ENCODE measurements around the gene HILPDA.

The HILPDA gene

DNA sequence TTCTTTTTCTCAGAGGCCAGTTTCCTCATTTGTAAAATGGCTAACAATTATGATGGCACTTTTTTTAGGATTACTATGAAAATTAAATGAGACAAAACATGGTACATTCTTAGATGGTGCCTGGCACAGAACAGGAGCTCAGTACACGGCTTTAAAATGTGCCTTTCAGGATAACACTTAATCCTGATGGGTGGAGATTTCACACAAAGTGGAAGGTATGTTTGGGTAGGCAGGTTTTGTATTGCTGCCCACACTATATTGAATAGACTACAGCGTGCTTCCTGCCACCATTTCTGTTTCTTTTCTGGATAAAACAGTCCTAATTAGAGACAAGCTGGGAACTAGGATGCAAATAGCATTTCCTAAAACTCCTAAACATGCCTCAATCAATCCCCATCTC lies 23.9 kb upstream of the HILPDA start:
- DNase-seq (ENCODE audit: low read depth, low spot score): no peak
- Histone ChIP-seq H3K4me1 (ENCODE audit: control insufficient read depth, insufficient read depth, low read length) (0 out of 2 replicates have a peak, but pooled peaks cover 1% of the 10 kb centered on the region), H3K27me3 (ENCODE audit: control insufficient read depth, insufficient read depth, low read length) (no peaks in the 10 kb centered on the region), H3K9me3 (ENCODE audit: control insufficient read depth, insufficient read depth, low read length) (no peaks in the 10 kb centered on the region), H3K27ac (ENCODE audit: low read length) (no peak overlapping the region), H3K36me3 (ENCODE audit: control insufficient read depth, insufficient read depth, low read length) (no peaks in the 10 kb centered on the region), H3K4me3 (ENCODE audit: low read length) (no peak overlapping the region)
- no CpG with 5 or more reads among the region's 2 CpGs for WGBS (ENCODE audit: insufficient coverage, insufficient read length)

DNA sequence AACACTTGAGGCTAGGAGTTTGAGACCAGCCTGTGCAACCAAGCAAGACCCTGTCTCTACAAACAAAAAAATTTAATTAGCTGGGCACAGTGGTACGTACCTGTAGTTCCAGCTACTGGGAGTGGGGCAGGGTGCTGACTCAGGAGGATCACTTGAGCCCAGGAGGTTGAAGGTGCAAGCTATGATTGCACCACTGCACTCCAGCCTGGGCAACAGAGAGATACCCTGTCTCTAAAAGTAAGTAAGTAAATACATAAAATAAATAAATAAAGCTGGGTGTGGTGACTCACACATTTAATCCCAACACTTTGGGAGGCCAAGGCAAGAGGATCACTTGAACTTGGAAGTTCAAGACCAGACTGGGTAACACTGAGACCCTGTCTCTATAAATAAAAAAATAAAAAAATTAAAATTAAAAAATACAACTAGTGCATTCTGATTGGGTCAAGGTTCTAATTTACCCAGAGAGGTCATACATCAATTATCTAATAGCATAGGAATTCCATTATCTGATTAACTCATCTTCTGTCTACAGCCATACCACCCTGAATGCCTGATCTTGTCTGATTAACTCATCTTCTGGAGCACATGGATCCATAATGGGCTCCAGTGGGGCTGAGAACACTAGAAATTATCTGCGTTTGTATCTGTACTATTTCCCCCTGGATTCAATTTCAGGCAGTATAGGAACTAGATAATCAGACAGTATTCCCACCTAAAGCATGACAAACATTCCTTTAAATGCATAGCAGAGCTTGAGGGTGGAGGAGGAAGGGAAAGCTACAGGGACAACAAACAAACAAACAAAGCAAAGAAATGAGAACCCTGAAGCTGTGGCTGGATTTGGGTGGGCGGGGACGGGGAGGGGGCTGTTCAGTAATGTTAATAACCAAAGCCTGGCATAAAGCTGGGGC lies 21.0 kb upstream of the HILPDA start:
- no peak overlapping the region for H3K27ac ChIP-seq (ENCODE audit: low read length)
- no CpG with 5 or more reads among the region's 4 CpGs for whole genome bisulfite sequencing (ENCODE audit: insufficient coverage, insufficient read length)

DNA sequence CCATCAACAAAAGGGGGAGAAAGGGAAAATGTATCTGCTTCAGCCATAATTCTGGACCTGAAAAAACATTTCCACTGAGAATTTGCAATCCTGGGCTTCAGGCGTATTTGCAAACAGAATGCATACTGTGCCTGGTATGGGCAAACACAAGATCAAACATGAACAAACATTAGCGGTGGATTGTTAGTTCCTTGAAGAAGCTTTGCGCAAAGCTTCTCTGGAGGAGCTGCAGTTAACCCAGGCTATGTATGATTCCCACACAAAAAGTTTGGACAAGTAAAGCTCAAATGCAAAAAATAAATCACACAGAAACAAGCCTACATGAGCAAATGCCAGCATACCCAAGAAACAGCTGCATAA lies 20.4 kb upstream of the HILPDA start:
- no peak for DNase-seq (ENCODE audit: low read depth, low spot score)
- Histone ChIP-seq H3K4me3 (ENCODE audit: low read length) (no peak overlapping the region), H3K9me3 (ENCODE audit: control insufficient read depth, insufficient read depth, low read length) (no peaks in the 10 kb centered on the region), H3K27me3 (ENCODE audit: control insufficient read depth, insufficient read depth, low read length) (no peaks in the 10 kb centered on the region), H3K4me1 (ENCODE audit: control insufficient read depth, insufficient read depth, low read length) (0 out of 2 replicates have a peak, but pooled peaks cover 1% of the 10 kb centered on the region), H3K27ac (ENCODE audit: low read length) (no peak overlapping the region), H3K36me3 (ENCODE audit: control insufficient read depth, insufficient read depth, low read length) (no peaks in the 10 kb centered on the region)
- no CpG with 5 or more reads among the region's 3 CpGs for WGBS (ENCODE audit: insufficient coverage, insufficient read length)

More for the DNA sequence above, 21.0 kb upstream of the HILPDA start:
- 0 out of 2 replicates have a peak, but pooled peaks cover 1% of the 10 kb centered on the region for H3K4me1 ChIP-seq (ENCODE audit: control insufficient read depth, insufficient read depth, low read length)
- H3K36me3 ChIP-seq (ENCODE audit: control insufficient read depth, insufficient read depth, low read length): no peaks in the 10 kb centered on the region
- H3K27me3 ChIP-seq (ENCODE audit: control insufficient read depth, insufficient read depth, low read length): no peaks in the 10 kb centered on the region
- H3K9me3 ChIP-seq (ENCODE audit: control insufficient read depth, insufficient read depth, low read length): no peaks in the 10 kb centered on the region
- DNase-seq (ENCODE audit: low read depth, low spot score): no peak
- H3K4me3 ChIP-seq (ENCODE audit: low read length): no peak overlapping the region

- DNase-seq (ENCODE audit: low read depth, low spot score): no peak
- Histone ChIP-seq H3K4me3 (ENCODE audit: low read length) (no peak overlapping the region), H3K27me3 (ENCODE audit: control insufficient read depth, insufficient read depth, low read length) (no peaks in the 10 kb centered on the region), H3K4me1 (ENCODE audit: control insufficient read depth, insufficient read depth, low read length) (0 out of 2 replicates have a peak, but pooled peaks cover 1% of the 10 kb centered on the region), H3K36me3 (ENCODE audit: control insufficient read depth, insufficient read depth, low read length) (no peaks in the 10 kb centered on the region), H3K27ac (ENCODE audit: low read length) (no peak overlapping the region), H3K9me3 (ENCODE audit: control insufficient read depth, insufficient read depth, low read length) (no peaks in the 10 kb centered on the region)
- no CpG with 5 or more reads among the region's 8 CpGs for WGBS (ENCODE audit: insufficient coverage, insufficient read length)
Measured at GRCh38 chr7:128437426-128438332, 18.0 kb upstream of the HILPDA start.

- H3K36me3 ChIP-seq (ENCODE audit: control insufficient read depth, insufficient read depth, low read length): no peaks in the 10 kb centered on the region
- no peaks in the 10 kb centered on the region for H3K4me1 ChIP-seq (ENCODE audit: control insufficient read depth, insufficient read depth, low read length)
- H3K4me3 ChIP-seq (ENCODE audit: low read length): no peak overlapping the region
- WGBS (ENCODE audit: insufficient coverage, insufficient read length): no CpG with 5 or more reads among the region's 3 CpGs
- no peaks in the 10 kb centered on the region for H3K9me3 ChIP-seq (ENCODE audit: control insufficient read depth, insufficient read depth, low read length)
- no peaks in the 10 kb centered on the region for H3K27me3 ChIP-seq (ENCODE audit: control insufficient read depth, insufficient read depth, low read length)
- no peak for DNase-seq (ENCODE audit: low read depth, low spot score)
- H3K27ac ChIP-seq (ENCODE audit: low read length): no peak overlapping the region
Measured at GRCh38 chr7:128442356-128442755, 13.3 kb upstream of the HILPDA start.

GRCh38 chr7:128443831-128444600 lies 11.7 kb upstream of the HILPDA start:
- H3K36me3 ChIP-seq (ENCODE audit: control insufficient read depth, insufficient read depth, low read length): no peaks in the 10 kb centered on the region
- no peak overlapping the region for H3K4me3 ChIP-seq (ENCODE audit: low read length)
- H3K27ac ChIP-seq (ENCODE audit: low read length): no peak overlapping the region
- WGBS (ENCODE audit: insufficient coverage, insufficient read length): no CpG with 5 or more reads among the region's 7 CpGs
- no peaks in the 10 kb centered on the region for H3K27me3 ChIP-seq (ENCODE audit: control insufficient read depth, insufficient read depth, low read length)
- H3K4me1 ChIP-seq (ENCODE audit: control insufficient read depth, insufficient read depth, low read length): no peaks in the 10 kb centered on the region
- DNase-seq (ENCODE audit: low read depth, low spot score): no peak
- no peaks in the 10 kb centered on the region for H3K9me3 ChIP-seq (ENCODE audit: control insufficient read depth, insufficient read depth, low read length)

- Histone ChIP-seq H3K9me3 (ENCODE audit: control insufficient read depth, insufficient read depth, low read length) (no peaks in the 10 kb centered on the region), H3K4me3 (ENCODE audit: low read length) (no peak overlapping the region), H3K36me3 (ENCODE audit: control insufficient read depth, insufficient read depth, low read length) (no peaks in the 10 kb centered on the region), H3K27ac (ENCODE audit: low read length) (no peak overlapping the region), H3K27me3 (ENCODE audit: control insufficient read depth, insufficient read depth, low read length) (no peaks in the 10 kb centered on the region), H3K4me1 (ENCODE audit: control insufficient read depth, insufficient read depth, low read length) (no peaks in the 10 kb centered on the region)
- no peak for DNase-seq (ENCODE audit: low read depth, low spot score)
- no CpG with 5 or more reads among the region's 5 CpGs for WGBS (ENCODE audit: insufficient coverage, insufficient read length)
Measured at GRCh38 chr7:128446306-128446705, 9.4 kb upstream of the HILPDA start.

DNA sequence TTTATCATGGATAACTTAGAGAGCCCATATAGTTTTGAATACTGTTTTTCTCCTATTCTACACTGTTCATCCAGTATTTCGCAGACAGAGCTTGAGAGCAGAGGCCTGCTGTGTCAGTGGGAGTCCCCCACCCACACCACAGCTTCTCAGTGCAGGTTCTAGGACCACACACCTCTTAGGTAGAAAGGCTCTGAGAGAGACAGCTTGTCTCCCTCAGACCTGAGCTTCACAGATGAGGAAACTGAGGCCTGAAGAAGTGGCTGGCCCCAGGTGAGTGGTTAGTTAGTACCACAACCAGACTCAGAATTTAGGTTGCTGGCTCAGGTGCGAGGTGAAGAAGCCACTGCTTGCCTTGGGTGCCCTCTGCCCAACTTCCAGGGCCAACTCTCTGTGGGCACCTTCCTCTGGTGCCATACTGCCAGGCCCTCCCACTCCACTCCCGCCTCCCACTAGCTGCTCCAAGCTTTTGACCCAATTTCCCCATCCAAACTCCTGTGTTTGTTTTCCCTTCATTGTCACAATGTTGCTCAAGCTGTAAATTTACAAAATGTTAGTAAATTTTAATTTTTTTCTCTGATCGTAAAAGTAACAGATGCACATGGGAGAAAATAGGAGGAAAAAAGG lies 7.6 kb upstream of the HILPDA start:
- Histone ChIP-seq H3K4me3 (ENCODE audit: low read length) (no peak overlapping the region), H3K9me3 (ENCODE audit: control insufficient read depth, insufficient read depth, low read length) (no peaks in the 10 kb centered on the region), H3K36me3 (ENCODE audit: control insufficient read depth, insufficient read depth, low read length) (no peaks in the 10 kb centered on the region), H3K27ac (ENCODE audit: low read length) (no peak overlapping the region), H3K27me3 (ENCODE audit: control insufficient read depth, insufficient read depth, low read length) (no peaks in the 10 kb centered on the region), H3K4me1 (ENCODE audit: control insufficient read depth, insufficient read depth, low read length) (no peaks in the 10 kb centered on the region)
- WGBS (ENCODE audit: insufficient coverage, insufficient read length): no CpG with 5 or more reads among the region's 4 CpGs
- DNase-seq (ENCODE audit: low read depth, low spot score): no peak

DNA sequence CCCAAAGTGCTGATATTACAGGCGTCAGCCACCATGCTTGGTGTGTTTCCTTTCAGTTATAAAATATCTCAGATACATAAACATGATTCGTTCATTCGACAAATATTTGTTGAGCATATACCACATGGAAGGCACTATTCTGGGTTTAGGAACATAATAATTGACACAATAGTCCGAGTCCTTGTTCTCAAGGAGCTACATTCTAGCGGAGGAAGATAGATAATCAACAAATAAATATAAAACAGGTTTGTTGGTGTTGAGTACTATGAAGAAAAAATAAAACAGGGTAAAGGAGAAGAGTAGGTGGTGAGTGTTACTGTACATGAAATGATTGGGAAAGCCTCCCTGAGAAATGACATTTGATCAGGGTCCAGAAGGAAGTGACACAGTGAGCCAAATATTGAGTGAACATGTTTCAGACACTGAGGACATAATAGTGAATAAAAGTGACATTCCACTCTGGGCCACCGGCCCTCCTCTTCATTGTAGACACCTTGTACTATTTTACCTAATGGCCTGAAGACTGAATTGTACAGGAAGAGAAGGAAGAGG lies 6.9 kb upstream of the HILPDA start:
- H3K4me3 ChIP-seq (ENCODE audit: low read length): no peak overlapping the region
- DNase-seq (ENCODE audit: low read depth, low spot score): no peak
- peaks cover 1% of the 10 kb centered on the region; the same call in 1 of the 2 replicates for H3K4me1 ChIP-seq (ENCODE audit: control insufficient read depth, insufficient read depth, low read length)
- no peaks in the 10 kb centered on the region for H3K27me3 ChIP-seq (ENCODE audit: control insufficient read depth, insufficient read depth, low read length)
- H3K9me3 ChIP-seq (ENCODE audit: control insufficient read depth, insufficient read depth, low read length): no peaks in the 10 kb centered on the region
- no peak overlapping the region for H3K27ac ChIP-seq (ENCODE audit: low read length)
- no peaks in the 10 kb centered on the region for H3K36me3 ChIP-seq (ENCODE audit: control insufficient read depth, insufficient read depth, low read length)
- no CpG with 5 or more reads among the region's 6 CpGs for WGBS (ENCODE audit: insufficient coverage, insufficient read length)
